Neural crest cell (in vitro differentiated cells): ENCODE results near the gene STEAP2. TPM values are rescaled to one million over a fixed set of nuclear protein-coding genes. Genes with fewer than 3 reads are reported as not detected.
"Not testable (repeated sequence)": the region's sequence is repeated elsewhere in the genome, so short reads cannot be mapped to it uniquely, and the experiment has no call there.

Experiments used
- DNase-seq: peaks from one replicate; pipeline ENCODE4 v3.0.0; 2021; ENCODE audit warnings: low read depth, mixed read lengths, low spot score
- H3K27ac Mint-ChIP-seq: one replicate; pipeline ENCODE4 v1.8.0; 2021; ENCODE audit warnings: mild to moderate bottlenecking, mixed read lengths; ENCODE audit not compliant: unreplicated experiment
- H3K27me3 Mint-ChIP-seq: 2 replicates; pipeline ENCODE4 v1.8.0; 2021; ENCODE audit warnings: low read depth, mild to moderate bottlenecking, mixed read lengths
- H3K36me3 Mint-ChIP-seq: 2 replicates; pipeline ENCODE4 v1.8.0; 2021; ENCODE audit warnings: low read depth, mild to moderate bottlenecking, mixed read lengths
- H3K4me1 Mint-ChIP-seq: 2 replicates; pipeline ENCODE4 v1.8.0; 2021; ENCODE audit warnings: mixed read lengths
- H3K4me3 Mint-ChIP-seq: one replicate; pipeline ENCODE4 v1.8.0; 2021; ENCODE audit warnings: mild to moderate bottlenecking, mixed read lengths
- H3K9me3 Mint-ChIP-seq: 2 replicates; pipeline ENCODE4 v1.8.0; 2021; ENCODE audit warnings: mixed read lengths
- total RNA-seq: library from RNA; stranded (reverse); gene quantifications from 2 replicates; pipeline ENCODE4 v1.2.1, GENCODE V29; 2021
- TF ChIP-seq, protein P1 (sequence below): fragments of 200-600 bp; sonication (generic); conservative IDR thresholded peaks from 2 replicates; pipeline ENCODE4 v1.5.0; 2021; ENCODE audit warnings: antibody characterized with exemption, mild to moderate bottlenecking

Gene STEAP2
- total RNA-seq, 1 donor from 2014 or later: 1.6 TPM

GRCh38 chr7:90246171-90246570 is 34.6 kb downstream of the STEAP2 start:
- Mint-ChIP-seq H3K4me3 (peak overlapping the region; percentile 96), H3K27me3 (peaks cover 70% of the 10 kb centered on the region), H3K27ac (no peak overlapping the region), H3K9me3 (no peaks in the 10 kb centered on the region), H3K36me3 (no peaks in the 10 kb centered on the region), H3K4me1 (peaks cover 19% of the 10 kb centered on the region)
- TF ChIP-seq, protein P1, sequence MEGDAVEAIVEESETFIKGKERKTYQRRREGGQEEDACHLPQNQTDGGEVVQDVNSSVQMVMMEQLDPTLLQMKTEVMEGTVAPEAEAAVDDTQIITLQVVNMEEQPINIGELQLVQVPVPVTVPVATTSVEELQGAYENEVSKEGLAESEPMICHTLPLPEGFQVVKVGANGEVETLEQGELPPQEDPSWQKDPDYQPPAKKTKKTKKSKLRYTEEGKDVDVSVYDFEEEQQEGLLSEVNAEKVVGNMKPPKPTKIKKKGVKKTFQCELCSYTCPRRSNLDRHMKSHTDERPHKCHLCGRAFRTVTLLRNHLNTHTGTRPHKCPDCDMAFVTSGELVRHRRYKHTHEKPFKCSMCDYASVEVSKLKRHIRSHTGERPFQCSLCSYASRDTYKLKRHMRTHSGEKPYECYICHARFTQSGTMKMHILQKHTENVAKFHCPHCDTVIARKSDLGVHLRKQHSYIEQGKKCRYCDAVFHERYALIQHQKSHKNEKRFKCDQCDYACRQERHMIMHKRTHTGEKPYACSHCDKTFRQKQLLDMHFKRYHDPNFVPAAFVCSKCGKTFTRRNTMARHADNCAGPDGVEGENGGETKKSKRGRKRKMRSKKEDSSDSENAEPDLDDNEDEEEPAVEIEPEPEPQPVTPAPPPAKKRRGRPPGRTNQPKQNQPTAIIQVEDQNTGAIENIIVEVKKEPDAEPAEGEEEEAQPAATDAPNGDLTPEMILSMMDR: no peak
- DNase-seq: no peak

- Mint-ChIP-seq H3K36me3 (no peaks in the 10 kb centered on the region), H3K27me3 (peaks cover 64% of the 10 kb centered on the region), H3K27ac (no peak overlapping the region), H3K9me3 (no peaks in the 10 kb centered on the region), H3K4me3 (no peak overlapping the region), H3K4me1 (peaks cover 17% of the 10 kb centered on the region)
- DNase-seq: no peak
- TF ChIP-seq, protein P1: no peak
Measured at GRCh38 chr7:90248706-90249105, 37.2 kb downstream of the STEAP2 start.

DNA sequence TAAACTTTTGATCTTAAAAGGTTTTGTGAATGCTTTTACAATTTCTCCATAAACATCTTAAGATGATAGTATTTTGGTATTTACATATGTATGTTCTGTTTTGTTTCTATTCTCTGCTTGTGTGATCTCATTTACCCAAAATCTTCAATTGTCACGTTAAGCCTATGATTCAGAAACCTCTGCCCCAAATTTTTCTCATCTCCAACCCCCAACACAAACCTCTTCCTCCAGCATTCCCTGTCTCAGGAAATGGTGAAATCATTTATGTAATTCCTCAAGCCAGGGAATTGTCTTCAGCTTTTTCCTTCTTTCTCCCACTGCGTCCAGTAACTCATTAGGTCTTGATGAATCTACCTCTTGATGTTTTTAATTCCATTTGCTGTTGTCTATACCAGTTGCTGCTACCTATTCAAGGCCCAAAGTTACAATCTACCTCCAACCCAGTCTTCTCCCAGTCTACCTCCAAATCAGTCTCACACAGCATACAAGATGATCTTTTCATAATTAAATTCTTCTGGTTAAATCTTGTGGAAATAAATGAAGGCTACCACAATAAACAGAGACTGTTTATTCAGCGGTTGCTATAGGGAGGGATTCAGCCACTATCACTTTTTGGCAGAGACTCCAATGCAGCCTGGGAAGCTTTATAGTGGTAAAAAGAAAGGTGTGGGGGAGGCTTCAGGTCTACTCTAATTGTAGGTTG is 39.2 kb downstream of the STEAP2 start:
- peaks cover 3% of the 10 kb centered on the region for H3K9me3 Mint-ChIP-seq
- no peak for DNase-seq
- H3K27me3 Mint-ChIP-seq: peaks cover 46% of the 10 kb centered on the region
- H3K4me1 Mint-ChIP-seq: peaks cover 6% of the 10 kb centered on the region
- no peak overlapping the region for H3K4me3 Mint-ChIP-seq
- no peaks in the 10 kb centered on the region for H3K36me3 Mint-ChIP-seq
- TF ChIP-seq, protein P1: no peak
- H3K27ac Mint-ChIP-seq: no peak overlapping the region

GRCh38 chr7:90251304-90251635 is 39.7 kb downstream of the STEAP2 start:
- H3K4me1 Mint-ChIP-seq: peaks cover 1% of the 10 kb centered on the region
- peaks cover 41% of the 10 kb centered on the region for H3K27me3 Mint-ChIP-seq
- no peak overlapping the region for H3K27ac Mint-ChIP-seq
- H3K4me3 Mint-ChIP-seq: no peak overlapping the region
- TF ChIP-seq, protein P1: no peak
- no peaks in the 10 kb centered on the region for H3K36me3 Mint-ChIP-seq
- DNase-seq: no peak
- H3K9me3 Mint-ChIP-seq: peaks cover 5% of the 10 kb centered on the region

- H3K27ac Mint-ChIP-seq, H3K4me1 Mint-ChIP-seq, H3K4me3 Mint-ChIP-seq, DNase-seq, H3K9me3 Mint-ChIP-seq, H3K36me3 Mint-ChIP-seq: not testable (repeated sequence)
- peaks cover 11% of the 10 kb centered on the region for H3K27me3 Mint-ChIP-seq
Measured at GRCh38 chr7:90256011-90256410, 44.5 kb downstream of the STEAP2 start.

GRCh38 chr7:90256778-90257177 is 45.2 kb downstream of the STEAP2 start:
- Mint-ChIP-seq H3K27me3 (peaks cover 8% of the 10 kb centered on the region), H3K9me3 (peaks cover 5% of the 10 kb centered on the region), H3K36me3 (no peaks in the 10 kb centered on the region), H3K27ac (no peak overlapping the region), H3K4me3 (no peak overlapping the region), H3K4me1 (no peaks in the 10 kb centered on the region)
- TF ChIP-seq, protein P1: no peak
- no peak for DNase-seq
